GM18870 (cell line): ENCODE data around the gene SETMAR.
"Not testable (repeated sequence)": the region's sequence is repeated elsewhere in the genome, so short reads cannot be mapped to it uniquely, and the experiment has no call there.

Experiments used
- ATAC-seq: cut with Tn5 transposase; IDR thresholded peaks from one replicate; pipeline ENCODE4 v1.9.1; 2021; ENCODE audit warnings: moderate library complexity; ENCODE audit not compliant: unreplicated experiment

Gene SETMAR

DNA sequence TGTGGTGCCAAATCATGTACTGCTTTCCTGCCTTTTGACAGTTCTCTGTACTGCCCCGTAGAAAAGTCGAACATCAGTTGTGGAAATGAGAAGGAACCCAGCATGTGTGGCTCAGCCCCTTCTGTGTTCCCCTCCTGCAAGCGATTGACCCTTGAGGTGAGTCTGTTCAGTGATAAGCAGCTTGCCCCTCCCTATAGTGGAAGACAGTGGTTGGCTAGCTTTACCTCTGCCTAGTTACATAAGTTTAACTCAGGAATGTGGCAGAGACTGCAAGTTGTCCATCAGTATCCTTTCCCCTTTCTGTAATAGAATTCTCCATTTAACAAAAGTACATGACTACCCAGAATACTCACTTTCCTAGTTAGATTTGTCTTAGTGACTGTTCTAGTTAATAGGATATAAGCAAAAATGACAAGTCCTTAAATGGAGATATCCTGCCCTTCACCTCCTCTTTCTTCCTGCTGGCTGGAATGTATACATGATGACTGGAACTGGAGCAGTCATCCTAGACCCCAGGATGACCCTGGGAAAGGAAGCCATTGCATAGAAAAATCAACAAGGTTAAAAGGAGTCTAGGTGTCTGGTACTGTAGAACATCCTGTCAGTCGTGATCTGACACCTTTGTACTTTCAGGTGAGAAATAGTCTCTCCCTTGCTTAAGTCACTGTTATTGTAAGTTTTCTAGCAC is 10.6 kb downstream of the SETMAR start:
- no peak for ATAC-seq

- ATAC-seq: no peak
These were observed 11.5 kb downstream of the SETMAR start for GRCh38 chr3:4314688-4315087.

GRCh38 chr3:4320096-4320911 is 17.1 kb downstream of the SETMAR start:
- no peak for ATAC-seq

DNA sequence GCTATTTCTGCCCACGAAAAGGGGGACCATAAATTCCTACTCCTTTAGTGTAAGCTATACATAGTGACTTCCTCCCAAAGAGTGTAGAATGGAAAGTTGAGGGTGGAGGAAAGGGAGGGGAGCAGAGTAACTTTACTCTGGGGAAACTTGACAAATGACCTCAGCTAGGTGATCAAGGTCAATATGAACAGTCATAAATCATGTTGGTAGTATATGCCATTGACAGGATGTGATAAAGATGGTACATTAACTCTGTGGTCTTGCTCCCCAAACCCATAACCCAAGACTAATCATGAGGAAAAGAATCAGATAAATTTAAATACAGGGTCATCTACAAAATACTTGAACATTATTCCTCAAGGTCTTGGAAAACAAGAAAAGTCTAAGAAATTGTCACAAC is 18.6 kb downstream of the SETMAR start:
- ATAC-seq: no peak

DNA sequence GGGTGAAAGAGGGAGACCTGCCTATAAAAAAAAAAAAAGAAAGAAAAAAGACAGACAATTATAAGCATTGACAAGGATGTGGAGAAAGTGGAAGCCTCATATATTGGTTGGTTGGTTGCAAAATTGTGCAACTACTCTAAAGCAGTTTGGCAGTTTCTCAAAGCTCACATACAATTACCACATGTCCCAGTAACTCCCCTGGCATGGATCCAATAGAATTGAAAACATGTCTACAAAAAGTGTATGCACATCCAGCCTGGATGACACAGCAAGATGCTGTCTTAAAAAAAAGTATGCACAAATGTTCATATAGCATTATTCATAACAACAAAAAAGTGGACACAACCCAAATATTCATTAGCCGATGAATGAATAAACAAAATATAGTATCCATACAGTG is 19.5 kb downstream of the SETMAR start:
- ATAC-seq: no peak

DNA sequence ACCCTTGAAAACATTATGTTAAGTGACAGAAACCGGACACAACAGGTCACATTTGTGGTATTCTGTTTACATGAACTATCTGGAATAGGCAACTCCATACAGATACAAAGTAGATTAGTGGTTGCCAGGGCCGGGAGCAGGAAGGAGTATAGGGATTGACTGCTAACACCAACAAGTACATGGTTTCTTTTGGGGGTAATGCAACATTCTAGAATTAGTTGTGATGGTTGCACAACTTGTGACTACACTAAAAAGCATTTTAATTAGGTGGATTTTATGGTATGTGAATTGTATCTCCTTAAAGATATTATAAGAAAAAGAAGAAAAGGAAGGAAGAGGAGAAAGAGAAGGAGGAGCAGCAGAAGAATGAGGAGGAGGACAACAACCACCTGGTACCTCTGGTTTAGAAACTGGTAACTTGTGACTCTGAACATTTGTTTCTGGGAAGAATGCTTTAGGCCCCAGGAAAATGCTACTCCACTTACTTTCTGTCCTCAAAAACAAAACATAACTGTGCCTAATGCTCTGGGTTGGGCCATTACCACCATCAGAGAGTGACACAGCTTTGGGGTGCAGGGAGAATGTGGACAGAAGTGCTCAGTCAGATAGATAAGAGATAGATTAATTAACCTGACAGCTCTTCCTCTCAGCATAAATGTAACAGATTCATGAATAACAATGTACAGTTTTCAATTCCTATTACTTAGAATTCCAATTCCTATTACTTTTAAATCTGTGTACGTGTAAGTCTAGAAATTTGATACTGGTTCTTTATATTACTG is 20.3 kb downstream of the SETMAR start:
- ATAC-seq: no peak

- ATAC-seq: no peak
These were observed 23.7 kb downstream of the SETMAR start for GRCh38 chr3:4326868-4327267.

- not testable (repeated sequence) for ATAC-seq
These were observed 26.6 kb downstream of the SETMAR start for GRCh38 chr3:4329806-4330205.

DNA sequence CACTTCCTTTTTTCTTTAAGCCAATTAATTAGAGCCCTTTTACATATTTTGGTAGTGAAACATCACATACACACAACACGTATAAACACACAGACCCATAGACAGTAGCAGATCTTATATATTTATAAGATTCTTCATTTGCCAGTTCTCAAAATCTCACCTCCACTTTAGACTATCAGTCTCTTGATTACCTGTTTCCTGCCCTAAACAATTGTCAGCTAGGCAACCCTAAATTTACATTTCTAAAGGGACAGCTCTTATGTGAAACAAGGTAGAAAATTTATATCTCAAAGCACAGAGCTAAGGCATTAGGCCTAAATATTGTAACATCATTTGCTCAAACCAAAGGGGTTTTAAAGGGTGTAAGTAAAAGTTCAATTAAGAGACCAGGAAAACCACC is 28.9 kb downstream of the SETMAR start:
- ATAC-seq: no peak

DNA sequence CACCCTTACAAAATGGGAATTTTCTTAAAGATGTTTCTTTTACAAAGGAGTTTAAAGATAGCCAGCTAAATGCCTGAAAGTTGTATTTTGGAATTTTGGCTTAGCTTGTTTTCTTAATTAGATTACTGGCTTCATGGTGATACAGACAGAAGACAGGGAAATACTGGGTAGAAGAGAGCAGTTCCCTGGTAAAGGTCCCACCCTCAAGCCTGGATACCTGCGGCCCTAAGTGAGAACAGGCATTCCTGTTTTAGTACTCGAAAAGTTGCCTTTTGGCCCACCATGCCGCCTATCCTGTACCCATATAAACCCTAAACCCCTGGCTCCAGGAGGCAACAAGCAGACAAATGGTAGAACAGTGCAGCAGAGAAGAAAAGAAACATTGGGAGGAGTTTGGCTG is 29.4 kb downstream of the SETMAR start:
- no peak for ATAC-seq

DNA sequence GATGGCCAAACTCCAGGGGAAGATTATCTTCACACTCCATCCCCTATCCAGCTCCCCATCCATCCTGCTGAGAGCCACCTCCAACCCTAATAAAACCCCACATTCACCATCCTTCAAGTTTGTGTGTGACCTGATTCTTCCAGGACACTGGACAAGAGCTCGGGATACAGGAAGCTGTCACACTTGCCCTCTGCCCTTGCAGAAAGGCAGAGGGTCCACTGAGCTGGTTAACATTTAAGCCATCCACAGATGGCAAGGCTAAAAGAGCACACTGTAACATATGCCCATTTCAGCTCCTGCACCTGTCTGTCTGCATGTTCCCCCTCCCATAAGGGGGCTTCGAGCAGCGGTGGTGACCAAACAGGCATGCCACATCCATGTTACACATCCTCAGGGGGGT is 29.8 kb downstream of the SETMAR start:
- no peak for ATAC-seq

DNA sequence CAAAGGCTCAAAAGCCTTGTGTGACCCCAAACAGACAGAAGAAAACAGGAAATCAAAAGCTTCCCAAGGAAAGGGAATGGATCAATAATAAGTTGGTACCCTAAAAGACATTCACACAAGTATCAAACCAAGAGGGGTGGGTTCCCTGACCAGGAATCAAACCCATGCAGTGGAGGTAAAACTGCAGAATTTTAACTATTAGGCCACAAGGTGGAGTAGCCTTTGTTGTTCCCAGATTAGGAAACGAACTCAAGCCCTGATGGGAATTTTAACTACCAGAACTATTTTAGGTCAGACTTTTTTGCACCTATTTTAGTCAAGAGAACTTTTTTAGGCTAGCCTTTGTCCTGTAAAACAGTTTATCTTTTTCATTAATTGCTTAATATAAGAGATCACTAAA is 31.4 kb downstream of the SETMAR start:
- ATAC-seq: no peak

- no peak for ATAC-seq
These were observed 32.8 kb downstream of the SETMAR start for GRCh38 chr3:4335840-4336562.

GRCh38 chr3:4336850-4337546 is 33.8 kb downstream of the SETMAR start:
- no peak for ATAC-seq

- ATAC-seq: no peak
These were observed 35.6 kb downstream of the SETMAR start for GRCh38 chr3:4338751-4339150.

- ATAC-seq: no peak
These were observed 36.9 kb downstream of the SETMAR start for GRCh38 chr3:4340077-4340410.

- no peak for ATAC-seq
These were observed 37.5 kb downstream of the SETMAR start for GRCh38 chr3:4340411-4341335.

DNA sequence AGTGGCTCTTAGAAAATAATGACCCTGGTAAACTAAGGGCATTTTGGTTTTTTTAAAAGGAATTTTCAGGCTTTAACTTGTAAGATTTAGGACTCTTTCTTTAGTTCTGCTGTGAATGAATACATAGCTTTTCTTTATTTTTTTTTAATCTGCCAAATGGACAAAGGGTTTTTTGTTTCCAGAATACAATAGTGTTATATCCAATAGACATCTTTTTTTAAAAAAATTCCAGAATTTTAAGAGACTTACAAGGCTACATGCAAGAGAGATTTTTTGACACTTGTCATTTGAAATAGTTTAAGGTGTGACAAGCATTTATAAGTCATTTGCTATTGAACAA is 38.1 kb downstream of the SETMAR start:
- ATAC-seq: no peak

- ATAC-seq: no peak
These were observed 40.1 kb downstream of the SETMAR start for GRCh38 chr3:4343258-4343657.

DNA sequence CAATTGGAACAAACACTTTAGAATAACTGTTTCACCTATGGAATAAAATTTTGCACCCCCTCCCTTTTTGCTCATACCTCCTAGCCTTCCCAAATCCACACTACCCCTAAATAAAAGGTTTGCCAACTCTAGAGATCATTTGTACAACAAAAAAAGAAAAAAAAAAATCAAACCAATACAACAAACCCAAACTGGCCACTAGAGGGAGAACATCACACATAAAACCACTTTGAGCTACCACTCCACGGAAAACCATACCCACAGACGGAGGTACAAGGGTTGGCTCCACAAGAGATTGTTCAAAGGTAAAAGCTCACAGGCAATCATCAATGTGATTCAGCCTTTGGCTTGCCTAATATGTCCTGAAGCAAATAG is 47.6 kb downstream of the SETMAR start:
- ATAC-seq: peak; percentile 87
